ENCODE measurements around the gene PRPSAP2. TPM values are rescaled to one million over a fixed set of nuclear protein-coding genes. Genes with fewer than 3 reads are reported as not detected.

PRPSAP2 gene
- total and polyA plus RNA-seq, 2 of the 4 experiments (the other 2 are of a cell fraction), result 22.9 to 28.1 TPM

GRCh38 chr17:18949566-18949965, 91.6 kb downstream of the PRPSAP2 start:
- H2AFZ ChIP-seq (replicated peaks; ENCODE audit: low read length, poor library complexity), result no peak overlapping the region
- H3K23ac ChIP-seq (ENCODE audit: low read depth, low read length), result no peak overlapping the region
- no peak overlapping the region for H3K4me3 ChIP-seq (ENCODE audit: insufficient read depth, low read depth, low read length)
- H3K27ac ChIP-seq (ENCODE audit: insufficient read depth, low read length), result no peak overlapping the region
- no peak overlapping the region for H2BK5ac ChIP-seq (ENCODE audit: low read depth, low read length, poor library complexity, severe bottlenecking)
- H4K5ac ChIP-seq (ENCODE audit: low read depth, low read length), result no peak overlapping the region
- 24% methylated on average over 3 of the region's 6 CpGs; no CpG with 5 or more reads in 1 of the 2 experiments for WGBS, 2 experiments (ENCODE audit: extremely low coverage in 2 of 2, insufficient read length in 1 of 2)
- H3K4me2 ChIP-seq (ENCODE audit: low read depth, low read length), result no peak overlapping the region
- H2BK120ac ChIP-seq (ENCODE audit: low read depth, low read length), result no peak overlapping the region
- H3K9me3 ChIP-seq (ENCODE audit: control insufficient read depth, insufficient read depth, low read length), result no peaks in the 10 kb centered on the region
- H3K4me1 ChIP-seq (ENCODE audit: control insufficient read depth, insufficient read depth, low read length), result peaks cover 5% of the 10 kb centered on the region; the same call in 1 of the 2 replicates
- DNase-seq (peak; percentile 17), ATAC-seq (ENCODE audit: low read depth) (no peak)
- intact Hi-C loops (cut with micrococcal nuclease), result no loop called here
- no peak overlapping the region for H3K18ac ChIP-seq (ENCODE audit: low read depth, low read length)
- ChIA-PET POLR2A (ENCODE audit: unreplicated experiment) (no interaction called here), CTCF (no interaction called here)
- H4K20me1 ChIP-seq (ENCODE audit: insufficient read depth, low read length), result no peaks in the 10 kb centered on the region
- H2AK5ac ChIP-seq (ENCODE audit: low read depth, low read length), result no peak overlapping the region
- no peaks in the 10 kb centered on the region for H3K36me3 ChIP-seq (ENCODE audit: control insufficient read depth, insufficient read depth, low read length)
- H3K9me1 ChIP-seq (ENCODE audit: insufficient read depth, low read length), result no peaks in the 10 kb centered on the region
- no peak overlapping the region for H2BK20ac ChIP-seq (ENCODE audit: low read depth, low read length)
- no peak overlapping the region for H4K91ac ChIP-seq (ENCODE audit: insufficient read depth, low read depth, low read length)
- no peak overlapping the region for H4K8ac ChIP-seq (ENCODE audit: low read depth in 2 of 2, low read length in 2 of 2)
- no TSS peak for BruUV-seq (replicated peaks)
- H3K79me1 ChIP-seq (ENCODE audit: low read depth in 1 of 2, low read length in 2 of 2), result no peaks in the 10 kb centered on the region
- TF ChIP-seq USF2 (IDR thresholded peaks at IDR 0.05; ENCODE audit: low read depth, low read length) (no peak), SMC3 (IDR thresholded peaks at IDR 0.05; ENCODE audit: low read depth, low read length) (no peak), RFX5 (IDR thresholded peaks at IDR 0.05; ENCODE audit: low read depth, low read length) (no peak), NFE2L2 (IDR thresholded peaks at IDR 0.05; ENCODE audit: low read depth, low read length) (no peak), MAZ (IDR thresholded peaks at IDR 0.05; ENCODE audit: borderline replicate concordance, low read depth, low read length) (no peak), CHD1 (IDR thresholded peaks at IDR 0.05; ENCODE audit: low read depth, low read length) (no peak), MXI1 (IDR thresholded peaks at IDR 0.05; ENCODE audit: borderline replicate concordance, low read depth, low read length) (no peak), MAFK (IDR thresholded peaks at IDR 0.05; ENCODE audit: low read depth, low read length) (no peak), CEBPB (IDR thresholded peaks at IDR 0.05; ENCODE audit: low read depth, low read length) (no peak), FOS (IDR thresholded peaks at IDR 0.05; ENCODE audit: low read depth, low read length) (no peak), POLR2A (IDR thresholded peaks at IDR 0.05; ENCODE audit: low read depth, low read length) (no peak), CTCF (conservative IDR thresholded peaks at IDR 0.05; ENCODE audit: low read depth, low read length) (no peak), ELK1 (IDR thresholded peaks at IDR 0.05; ENCODE audit: borderline replicate concordance, low read depth, low read length) (no peak), RCOR1 (IDR thresholded peaks at IDR 0.05; ENCODE audit: insufficient replicate concordance, low read length) (no peak), BHLHE40 (IDR thresholded peaks at IDR 0.05; ENCODE audit: low read depth, low read length) (no peak), RAD21 (IDR thresholded peaks at IDR 0.05; ENCODE audit: low read length) (no peak)
- H3K56ac ChIP-seq (ENCODE audit: extremely low read depth, insufficient read depth, low read length), result no peak overlapping the region
- no peak overlapping the region for H2AK9ac ChIP-seq (replicated peaks; ENCODE audit: low read depth, low read length, poor library complexity)
- in situ Hi-C loops (cut with MboI; ENCODE audit: low sequenced_read_pairs), result no loop called here
- H3K9ac ChIP-seq (ENCODE audit: low read depth, low read length), result no peak overlapping the region
- no peak overlapping the region for H2BK15ac ChIP-seq (ENCODE audit: low read depth, low read length)
- H3K4ac ChIP-seq (ENCODE audit: low read depth, low read length), result no peak overlapping the region
- H3K27me3 ChIP-seq (ENCODE audit: control insufficient read depth, insufficient read depth, low read length), result peaks cover 49% of the 10 kb centered on the region
- dilution Hi-C loops (cut with HindIII; ENCODE audit: low sequenced_read_pairs, unreplicated experiment), result no loop called here
- no peak overlapping the region for H3K14ac ChIP-seq (replicated peaks; ENCODE audit: low read depth, low read length)
